HG03066 (cell line): ENCODE results near the gene SMTNL2.
"Not testable (repeated sequence)": the region's sequence is repeated elsewhere in the genome, so short reads cannot be mapped to it uniquely, and the experiment has no call there.

Experiments used
- ATAC-seq: cut with Tn5 transposase; IDR thresholded peaks from one replicate; pipeline ENCODE4 v1.9.1; 2021; ENCODE audit warnings: low read depth; ENCODE audit not compliant: unreplicated experiment

The SMTNL2 gene

GRCh38 chr17:4559139-4559791 lies 25.1 kb upstream of the SMTNL2 start:
- ATAC-seq, result no peak

- ATAC-seq, result no peak
Measured at GRCh38 chr17:4559966-4560365, 24.4 kb upstream of the SMTNL2 start.

DNA sequence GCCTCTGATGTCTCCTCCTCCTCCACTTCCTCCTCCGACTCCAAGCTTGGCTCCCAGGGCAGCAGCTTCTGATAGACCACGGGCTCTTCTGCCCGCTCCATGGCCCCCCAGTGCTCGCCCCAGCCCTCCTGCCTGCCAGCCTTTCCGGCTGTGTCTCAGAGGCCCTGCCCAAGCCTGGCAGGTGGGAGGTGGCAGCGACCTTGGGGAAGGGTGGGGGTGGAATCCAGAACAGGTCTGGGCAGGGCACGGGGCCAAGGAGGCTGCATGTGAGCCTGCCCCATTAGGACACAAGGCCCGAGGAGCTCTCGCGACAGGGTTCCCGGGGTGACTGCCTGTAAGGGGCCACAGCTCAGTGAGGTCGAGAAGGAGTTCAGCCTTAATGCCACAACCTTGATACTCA lies 23.9 kb upstream of the SMTNL2 start, which contains the start of gene GGT6:
GGT6 (minus strand) TSS at position 157 of the 400 bp plus-strand sequence; CDS start at position 101, 56 bp downstream.
- ATAC-seq, result no peak

DNA sequence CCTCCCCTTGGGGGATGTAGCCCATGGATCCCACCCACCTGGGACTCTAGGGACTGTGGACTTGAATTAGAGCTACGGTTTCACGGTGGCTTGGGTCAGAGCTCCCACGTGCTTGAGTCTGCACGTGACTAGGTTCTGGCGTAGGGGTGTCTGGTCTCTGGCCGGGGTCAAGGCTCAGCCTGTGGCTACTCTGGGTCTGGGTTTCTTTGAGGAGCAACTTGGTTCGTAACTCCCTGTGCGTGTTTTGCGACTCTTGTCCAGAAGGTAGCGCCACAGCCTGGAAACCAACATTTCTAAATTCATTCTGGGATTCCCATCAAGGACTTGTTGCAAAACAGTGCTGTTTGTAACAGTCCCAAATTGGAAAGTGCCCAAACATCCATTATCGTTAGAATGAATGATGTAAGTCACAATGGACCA lies 23.5 kb upstream of the SMTNL2 start:
- ATAC-seq, result no peak

GRCh38 chr17:4562015-4562969 lies 22.0 kb upstream of the SMTNL2 start:
- no peak for ATAC-seq

- no peak for ATAC-seq
Measured at GRCh38 chr17:4565209-4566141, 18.9 kb upstream of the SMTNL2 start.

DNA sequence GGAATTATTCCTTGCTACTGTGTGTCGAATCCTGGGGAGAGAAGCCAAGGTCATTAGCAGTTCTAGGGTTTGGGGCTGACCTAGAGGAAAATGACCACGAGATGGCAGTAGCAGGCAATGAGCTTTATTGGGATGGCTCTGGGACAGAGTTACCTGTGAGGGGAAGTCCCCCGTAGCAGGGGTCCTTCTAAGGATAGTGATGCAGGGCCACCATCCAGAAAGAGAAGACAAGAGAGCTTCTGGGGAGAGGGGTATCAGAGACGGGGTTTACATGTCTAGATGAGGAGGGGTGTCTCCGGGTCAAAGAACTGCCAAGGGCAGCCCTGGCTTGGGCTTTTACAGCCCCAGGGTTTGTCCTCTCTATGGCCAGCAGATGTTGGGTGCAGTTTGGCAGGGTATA lies 17.5 kb upstream of the SMTNL2 start:
- ATAC-seq, result no peak

GRCh38 chr17:4569591-4569990 lies 14.7 kb upstream of the SMTNL2 start:
- no peak for ATAC-seq

DNA sequence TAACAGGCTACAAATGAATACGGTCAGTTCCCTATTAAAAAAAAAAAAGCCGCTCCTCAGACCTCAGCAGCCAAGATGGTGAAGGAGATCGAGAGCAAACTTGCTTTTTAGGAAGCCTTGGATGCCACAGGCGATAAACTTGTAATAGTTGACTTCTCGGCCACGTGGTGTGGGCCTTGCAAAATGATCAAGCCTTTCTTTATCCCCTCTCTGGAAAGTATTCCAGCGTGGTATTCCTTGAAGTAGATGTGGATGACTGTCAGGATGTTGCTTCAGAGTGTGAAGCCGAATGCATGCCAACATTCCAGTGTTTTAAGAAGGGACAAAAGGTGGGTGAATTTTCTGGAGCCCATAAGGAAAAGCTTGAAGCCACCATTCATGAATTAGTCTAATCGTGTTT lies 12.2 kb upstream of the SMTNL2 start:
- no peak for ATAC-seq

DNA sequence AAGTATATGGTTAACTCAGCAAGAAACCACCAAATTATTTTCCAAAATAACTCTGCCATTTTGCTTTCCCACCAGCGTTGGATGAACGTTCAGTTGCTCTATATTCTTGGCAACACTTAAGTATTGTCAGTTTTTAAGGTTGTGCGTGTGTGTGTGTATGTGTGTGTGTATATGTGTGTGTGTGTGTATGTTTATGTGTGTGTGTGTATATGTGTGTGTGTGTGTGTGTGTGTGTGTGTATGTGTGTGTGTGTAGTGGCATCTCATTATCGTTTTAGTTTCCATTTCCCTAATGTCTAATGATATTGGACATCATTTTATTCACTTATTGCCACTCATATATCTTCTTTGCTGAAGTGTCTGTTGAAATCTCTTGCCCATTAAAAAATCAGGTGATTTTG lies 11.2 kb upstream of the SMTNL2 start:
- no peak for ATAC-seq

GRCh38 chr17:4573669-4574068 lies 10.7 kb upstream of the SMTNL2 start:
- ATAC-seq, result no peak

DNA sequence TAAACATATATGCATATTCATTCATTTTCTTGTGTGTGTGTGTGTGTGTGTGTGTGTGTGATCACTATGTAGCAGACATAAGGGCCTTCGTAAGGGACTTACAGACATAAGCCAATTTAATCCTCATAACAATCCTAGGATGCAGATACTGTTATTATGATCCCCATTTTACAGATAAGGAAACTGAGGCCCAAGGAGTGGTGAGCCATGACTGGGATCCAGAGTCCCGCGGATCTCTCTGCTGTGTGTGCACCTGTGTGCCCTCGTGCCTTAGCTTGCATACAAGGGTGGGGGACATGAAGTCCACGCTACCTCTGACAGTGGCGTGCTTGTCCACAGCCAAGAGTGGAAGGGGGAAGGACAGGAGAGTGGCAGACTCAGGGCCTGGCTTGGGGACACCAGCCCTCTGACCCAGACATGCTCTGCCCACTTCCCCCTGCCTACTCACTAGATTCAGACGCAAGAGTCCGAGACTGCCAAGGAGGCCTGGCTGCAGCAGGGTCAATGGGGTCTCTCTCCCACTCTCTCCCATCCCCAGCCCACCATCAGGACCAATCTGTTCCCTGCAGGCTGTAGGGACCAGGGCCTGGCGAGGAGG lies 9.8 kb upstream of the SMTNL2 start:
- ATAC-seq, result no peak

GRCh38 chr17:4576161-4576558 lies 8.2 kb upstream of the SMTNL2 start:
- no peak for ATAC-seq

DNA sequence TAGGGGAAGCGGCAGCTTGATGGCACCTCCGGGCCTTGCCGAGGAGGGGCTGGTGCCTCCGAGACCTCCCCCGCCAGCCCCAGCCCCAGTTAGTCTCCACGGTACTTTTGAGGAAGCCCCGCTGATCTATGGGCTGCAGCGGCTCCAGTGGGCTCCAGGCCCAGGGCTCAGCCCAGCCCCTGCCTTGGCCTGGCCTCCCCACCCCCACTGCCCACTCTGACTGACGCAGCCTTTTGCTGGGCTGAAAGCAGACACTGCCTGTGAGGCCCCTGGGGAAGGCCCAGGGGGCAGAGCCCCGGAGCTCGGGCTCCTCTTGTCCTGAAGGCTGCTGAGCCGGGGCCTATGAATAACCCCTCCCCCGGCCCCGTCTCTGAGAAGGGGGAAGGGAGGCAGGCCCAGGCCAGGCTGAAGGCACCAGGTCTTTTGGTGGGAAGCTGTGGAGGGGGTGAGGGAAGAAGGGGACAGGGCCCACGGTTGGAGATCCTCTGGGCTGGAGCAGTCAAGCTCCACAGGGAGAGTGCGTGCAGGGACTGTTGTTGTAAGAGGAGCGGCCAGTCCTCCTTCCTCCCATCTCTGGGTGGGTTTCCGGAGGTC lies 7.5 kb upstream of the SMTNL2 start:
- ATAC-seq, result no peak

DNA sequence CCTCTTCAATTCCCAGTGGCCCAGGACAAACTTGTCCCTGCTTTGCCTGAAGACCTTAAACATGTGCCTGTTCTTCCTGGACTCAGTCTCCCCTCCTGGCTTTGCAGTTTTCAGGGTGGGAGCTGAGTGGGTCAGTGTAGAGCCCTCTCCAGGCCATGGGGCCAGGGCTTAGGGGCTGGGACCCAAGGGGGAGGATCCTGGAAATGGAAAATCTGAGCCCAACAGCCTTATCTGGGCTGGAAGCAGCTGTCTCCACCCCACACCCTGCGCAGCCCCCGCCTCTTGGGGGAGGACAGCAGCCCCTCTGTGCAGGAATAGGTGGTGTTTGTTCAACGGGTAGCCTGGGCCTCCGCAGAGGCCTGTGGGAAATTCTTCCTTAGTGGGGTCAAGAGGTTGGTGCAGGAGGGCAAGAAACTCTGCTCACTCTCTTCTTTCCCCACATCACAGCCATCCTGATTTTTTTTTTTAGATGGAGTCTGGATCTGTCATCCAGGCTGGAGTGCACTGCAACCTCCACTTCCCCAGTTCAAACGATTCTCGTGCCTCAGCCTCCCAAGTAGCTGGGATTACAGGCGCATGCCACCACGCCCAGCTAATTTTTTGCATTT lies 6.8 kb upstream of the SMTNL2 start:
- no peak for ATAC-seq

- not testable (repeated sequence) for ATAC-seq
Measured at GRCh38 chr17:4578349-4578748, 6.0 kb upstream of the SMTNL2 start.

DNA sequence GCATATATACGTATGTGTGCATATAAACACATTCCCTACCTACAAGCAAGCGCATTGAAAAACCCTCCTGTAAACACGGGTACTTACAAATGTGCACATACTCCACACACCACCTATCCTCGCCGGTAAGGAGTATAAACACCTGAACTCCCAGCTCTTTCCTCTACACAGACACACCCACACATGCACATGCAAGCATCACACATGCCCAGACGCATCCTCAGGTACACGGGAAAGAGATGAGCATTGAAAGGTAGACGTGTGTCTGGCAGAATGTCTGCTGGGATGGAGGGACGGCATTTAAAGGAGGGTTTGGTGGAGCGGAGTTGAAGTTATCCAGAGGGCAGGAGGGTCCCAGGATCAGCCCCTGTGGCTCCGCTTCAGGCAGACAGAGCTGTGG lies 4.7 kb upstream of the SMTNL2 start:
- no peak for ATAC-seq

- no peak for ATAC-seq
Measured at GRCh38 chr17:4580291-4580690, 4.0 kb upstream of the SMTNL2 start.

DNA sequence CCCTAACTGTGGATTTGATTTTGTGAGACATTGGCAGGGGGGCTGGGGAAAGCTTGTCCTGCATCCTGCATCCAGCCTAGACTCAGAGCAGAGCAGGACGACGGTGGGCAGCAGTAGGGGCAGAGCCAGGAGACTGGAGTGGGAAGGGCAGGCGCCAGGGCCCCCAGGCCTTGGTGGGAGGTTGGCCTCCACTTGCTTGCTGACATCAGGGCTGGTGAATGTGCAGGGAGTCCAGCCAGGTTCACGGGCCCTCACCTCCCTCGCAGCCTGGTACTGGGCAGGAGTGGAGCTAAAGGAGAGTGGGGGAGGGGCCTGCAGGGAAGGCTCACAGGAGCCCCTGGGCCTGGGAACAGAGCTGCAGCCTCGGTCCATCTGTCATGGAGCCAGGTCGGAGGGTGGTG lies 2.2 kb upstream of the SMTNL2 start:
- no peak for ATAC-seq

DNA sequence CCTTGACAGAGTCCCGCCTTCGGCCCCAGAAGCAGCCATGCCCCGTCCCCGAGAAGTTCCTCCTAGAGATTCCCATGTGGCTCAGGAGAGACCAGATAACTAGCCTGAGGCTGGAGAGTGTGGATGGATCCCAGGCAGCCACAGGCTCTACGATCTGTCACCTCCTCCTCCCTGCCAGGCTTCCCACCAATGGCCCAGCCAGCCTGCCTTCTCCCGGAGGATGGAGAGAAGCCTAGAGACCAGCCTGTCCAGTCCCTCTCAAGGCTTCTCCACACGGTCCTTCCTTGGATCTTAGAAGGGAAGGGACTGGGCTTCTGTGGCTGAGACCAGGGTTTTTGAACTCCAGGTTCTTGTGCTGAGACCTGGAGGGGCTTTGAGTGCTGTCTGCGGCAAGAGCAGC lies 1.6 kb upstream of the SMTNL2 start:
- ATAC-seq, result no peak
